ENCODE measurements around the gene OR2M3. TPM values are rescaled to one million over a fixed set of nuclear protein-coding genes. Genes with fewer than 3 reads are reported as not detected.

Gene OR2M3
- total and polyA plus RNA-seq, 2 of the 8 experiments (the other 6 are each of a cell fraction or from before 2014, with no cell fraction given) = not detected

- TF ChIP-seq RFX5 (IDR thresholded peaks at IDR 0.05; ENCODE audit: borderline replicate concordance, low read depth, low read length) = no peak
- TF ChIP-seq CTBP2 (IDR thresholded peaks at IDR 0.05; ENCODE audit: borderline replicate concordance, insufficient read depth, insufficient read length, low read length) = no peak
- TF ChIP-seq MAX (IDR thresholded peaks at IDR 0.05) = no peak
Observed at GRCh38 chr1:248231117-248231516, 34.1 kb downstream of the OR2M3 start, which contains the start of gene OR2M4 (continued).
